ENCODE measurements around the gene RILPL2. TPM values are rescaled to one million over a fixed set of nuclear protein-coding genes. Genes with fewer than 3 reads are reported as not detected.
A peak's percentile ranks its signal among the peaks of the same experiment; 100 is the strongest.

RILPL2 gene
- total and polyA plus RNA-seq, 9 of the 15 experiments (the other 6 are each of a cell fraction or from before 2014, with no cell fraction given), result 0.61 to 5.8 (median 4.3) TPM

DNA sequence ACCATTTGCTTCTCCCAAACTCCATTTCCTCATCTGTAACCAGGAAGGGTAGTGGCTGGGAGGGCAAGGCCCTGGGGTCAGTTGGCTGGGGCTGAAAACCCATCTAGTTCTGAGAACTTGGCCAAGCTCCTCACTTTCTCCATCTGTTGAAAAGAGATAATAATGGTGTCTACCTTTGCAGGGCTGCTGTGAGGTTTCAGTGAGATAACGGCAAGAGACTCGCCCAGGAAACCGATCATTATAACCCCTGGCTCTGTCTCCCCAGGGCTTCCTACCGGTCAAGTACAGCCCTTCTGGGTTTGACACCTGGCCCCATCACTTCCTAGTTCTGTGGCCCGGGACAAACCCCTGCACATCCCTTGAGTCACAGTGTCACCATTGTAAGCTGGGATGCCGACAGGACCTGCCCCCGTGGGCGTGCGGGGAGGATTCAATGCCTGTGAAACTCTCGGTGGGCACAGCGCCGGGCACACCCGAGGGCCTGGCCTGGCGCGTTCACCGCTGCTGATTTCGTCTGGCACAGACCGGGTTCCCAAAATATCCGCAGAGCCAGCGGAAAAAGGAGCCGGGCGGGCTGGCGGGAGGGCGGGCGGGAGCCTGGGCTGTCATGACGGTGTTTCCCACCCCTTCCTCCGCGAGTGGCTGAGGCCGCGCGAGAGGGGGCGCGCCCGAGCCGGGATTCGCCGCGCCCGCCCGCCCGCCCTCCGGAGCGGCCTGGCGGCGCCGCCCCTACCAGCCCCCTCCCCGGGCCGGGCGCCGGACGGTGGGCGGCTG lies 48.1 kb downstream of the RILPL2 start (continued):
- TF ChIP-seq RERE (CRISPR knock-in tag; IDR thresholded peaks at IDR 0.05; ENCODE audit: borderline replicate concordance) (0 out of 2 replicates have a peak, but pooled peaks have one; percentile 61), KDM1A (IDR thresholded peaks at IDR 0.05) (peak; percentile 70 to 79), CHD1 (IDR thresholded peaks at IDR 0.05; ENCODE audit: low read length) (no peak), GATAD2B (IDR thresholded peaks at IDR 0.05; ENCODE audit: borderline replicate concordance) (0 out of 2 replicates have a peak, but pooled peaks have one; percentile 55), DPF2 (IDR thresholded peaks at IDR 0.05) (peak; percentile 93), TFAP4 (CRISPR knock-in tag; IDR thresholded peaks at IDR 0.05; ENCODE audit: borderline replicate concordance) (peak; percentile 66), PURB (CRISPR knock-in tag; IDR thresholded peaks at IDR 0.05; ENCODE audit: low read depth) (no peak), ZNF121 (CRISPR knock-in tag; conservative IDR thresholded peaks at IDR 0.05) (no peak), VEZF1 (CRISPR knock-in tag; IDR thresholded peaks at IDR 0.05) (peak; percentile 75), SMARCA4 (IDR thresholded peaks at IDR 0.05) (peak; percentile 91), POLR2A (conservative IDR thresholded peaks at IDR 0.05) (peak; percentile 63; the same call in 1 of the 2 replicates), PKNOX1 (IDR thresholded peaks at IDR 0.05) (peak; percentile 53), ZNF197 (CRISPR knock-in tag; IDR thresholded peaks at IDR 0.05; ENCODE audit: low read depth) (peak; percentile 72), NFIC (IDR thresholded peaks at IDR 0.05) (peak; percentile 94), ATF1 (CRISPR knock-in tag; IDR thresholded peaks at IDR 0.05) (no peak), ATF1 (tag; IDR thresholded peaks at IDR 0.05) (peak; percentile 71; the same call in 1 of the 2 replicates), EP300 (IDR thresholded peaks at IDR 0.05; ENCODE audit: low read length) (peak; percentile 97), TGIF2 (CRISPR knock-in tag; IDR thresholded peaks at IDR 0.05) (no peak), ZNF764 (CRISPR knock-in tag; IDR thresholded peaks at IDR 0.05; ENCODE audit: low read depth) (no peak)
- TF ChIP-seq, protein P1, sequence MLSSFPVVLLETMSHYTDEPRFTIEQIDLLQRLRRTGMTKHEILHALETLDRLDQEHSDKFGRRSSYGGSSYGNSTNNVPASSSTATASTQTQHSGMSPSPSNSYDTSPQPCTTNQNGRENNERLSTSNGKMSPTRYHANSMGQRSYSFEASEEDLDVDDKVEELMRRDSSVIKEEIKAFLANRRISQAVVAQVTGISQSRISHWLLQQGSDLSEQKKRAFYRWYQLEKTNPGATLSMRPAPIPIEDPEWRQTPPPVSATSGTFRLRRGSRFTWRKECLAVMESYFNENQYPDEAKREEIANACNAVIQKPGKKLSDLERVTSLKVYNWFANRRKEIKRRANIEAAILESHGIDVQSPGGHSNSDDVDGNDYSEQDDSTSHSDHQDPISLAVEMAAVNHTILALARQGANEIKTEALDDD (IDR thresholded peaks at IDR 0.05), result peak; percentile 66

Data from K562 (cell line).